GM03348 (cell line): Measurements from ENCODE around the gene ASH1L.
"Not testable (repeated sequence)": the region's sequence is repeated elsewhere in the genome, so short reads cannot be mapped to it uniquely, and the experiment has no call there.

Experiments used
- DNase-seq: peaks from one replicate; pipeline ENCODE4 v3.0.0; 2012; ENCODE audit warnings: low spot score

ASH1L gene

DNA sequence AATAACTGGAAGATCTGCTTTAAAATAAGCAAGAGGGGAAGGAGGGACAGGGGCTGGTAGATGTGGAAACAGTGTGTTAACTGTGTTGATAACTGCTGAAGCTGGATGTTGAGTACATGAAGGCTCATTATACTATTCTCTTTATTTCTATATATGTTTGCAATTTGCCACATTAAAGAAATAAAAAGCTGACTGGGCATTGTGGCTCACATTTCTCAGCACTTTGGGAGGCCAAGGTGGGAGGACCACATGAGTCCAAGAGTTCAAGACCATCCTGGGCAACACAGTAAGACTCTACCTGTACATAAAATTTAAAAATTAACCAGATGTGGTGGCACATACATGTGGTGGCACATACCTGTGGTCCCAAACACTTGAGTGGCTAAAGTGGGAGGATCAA lies 6.7 kb downstream of the ASH1L start:
- DNase-seq = no peak

DNA sequence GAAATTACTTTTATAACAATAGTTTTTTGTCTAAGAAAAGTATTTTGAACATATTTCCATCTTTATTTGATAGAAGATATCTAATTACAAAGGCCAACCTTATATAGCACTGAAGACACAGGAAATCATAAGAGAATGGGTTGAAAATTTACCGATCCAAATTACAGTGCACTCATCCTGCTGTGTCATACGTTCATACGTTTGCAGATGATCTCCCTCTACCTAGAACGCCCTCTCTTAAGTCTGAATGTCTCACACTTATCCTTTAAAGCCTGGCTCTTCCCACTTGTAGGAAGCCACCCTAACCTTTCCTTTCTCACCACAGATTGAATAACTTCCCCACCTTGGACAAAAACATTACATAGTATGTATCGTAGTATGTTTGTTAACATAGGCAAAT lies 9.3 kb downstream of the ASH1L start:
- DNase-seq = no peak

- DNase-seq = no peak
Measured at GRCh38 chr1:155548706-155549105, 13.9 kb downstream of the ASH1L start.

- DNase-seq = no peak
Measured at GRCh38 chr1:155540000-155540874, 22.4 kb downstream of the ASH1L start.

DNA sequence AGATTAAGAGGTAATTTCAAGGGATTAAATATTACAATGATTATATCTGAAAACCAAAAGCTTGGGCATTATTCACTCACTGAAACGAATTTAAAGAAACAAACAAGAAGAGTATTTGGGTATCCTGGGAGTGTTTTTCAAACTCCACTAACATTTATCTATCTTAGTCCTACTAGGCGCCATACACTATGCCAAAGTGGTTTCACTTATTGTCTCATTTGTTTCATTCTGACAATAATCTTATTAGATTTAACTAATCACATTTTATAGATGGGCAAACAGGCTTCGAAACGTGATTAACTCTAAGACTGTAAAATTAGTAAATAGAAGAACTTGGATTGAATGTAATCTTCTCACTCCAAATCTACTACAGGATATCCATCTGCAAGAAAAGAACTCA lies 25.4 kb downstream of the ASH1L start:
- DNase-seq = no peak

DNA sequence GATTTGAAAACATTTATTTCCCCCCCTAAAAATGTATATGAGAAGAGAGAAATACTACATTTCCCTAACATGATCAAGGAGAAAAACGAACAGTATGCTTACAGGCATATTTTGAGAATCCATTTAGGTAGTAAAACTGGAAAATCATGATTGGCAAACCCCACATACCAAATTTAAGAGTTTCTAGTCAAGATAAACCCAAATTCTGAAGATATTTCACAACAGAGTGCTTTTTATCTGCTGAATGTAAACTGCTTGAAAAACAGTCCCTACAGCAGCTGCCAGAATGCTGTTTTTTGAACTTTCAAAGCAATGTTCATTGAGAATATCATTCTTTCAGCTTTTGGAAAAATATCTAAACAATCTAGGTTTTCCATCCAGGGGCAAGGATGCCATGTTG lies 31.0 kb downstream of the ASH1L start:
- peak; percentile 21 for DNase-seq

DNA sequence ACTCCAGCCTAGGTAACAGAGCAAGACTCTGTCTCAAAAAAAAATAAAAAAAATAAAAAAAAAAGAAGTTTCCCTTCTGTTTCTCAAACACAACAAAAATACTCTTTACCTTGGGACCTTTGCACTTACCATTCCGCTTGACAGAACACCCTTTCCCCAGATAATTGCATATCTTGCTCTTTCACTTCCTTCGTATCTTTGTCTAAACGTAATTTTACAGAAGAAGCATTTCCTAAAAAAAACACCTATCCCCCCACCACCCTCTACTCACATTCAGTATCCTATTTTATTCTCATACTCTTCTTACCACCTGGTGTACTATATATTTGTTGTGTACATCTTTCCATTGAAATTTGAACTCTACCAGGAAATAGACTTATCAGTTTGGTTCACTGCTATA lies 32.7 kb downstream of the ASH1L start:
- no peak for DNase-seq

DNA sequence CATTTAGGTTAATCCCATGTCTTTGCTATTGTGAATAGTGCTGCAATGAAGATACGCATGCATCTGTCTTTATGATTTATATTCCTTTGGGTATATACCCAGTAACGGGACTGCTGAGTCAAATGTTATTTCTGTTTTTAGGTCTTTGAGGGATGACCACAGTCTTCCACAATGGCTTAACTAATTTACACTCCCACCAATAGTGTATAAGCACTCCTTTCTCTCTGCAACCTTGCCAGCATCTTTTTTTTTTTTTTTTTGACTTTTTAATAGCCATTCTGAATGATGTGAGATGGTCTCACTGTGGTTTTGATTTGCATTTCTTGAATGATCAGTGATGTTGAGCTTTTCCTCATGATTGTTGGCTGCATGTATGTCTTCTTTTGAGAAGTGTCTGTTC lies 33.5 kb downstream of the ASH1L start:
- DNase-seq = no peak

DNA sequence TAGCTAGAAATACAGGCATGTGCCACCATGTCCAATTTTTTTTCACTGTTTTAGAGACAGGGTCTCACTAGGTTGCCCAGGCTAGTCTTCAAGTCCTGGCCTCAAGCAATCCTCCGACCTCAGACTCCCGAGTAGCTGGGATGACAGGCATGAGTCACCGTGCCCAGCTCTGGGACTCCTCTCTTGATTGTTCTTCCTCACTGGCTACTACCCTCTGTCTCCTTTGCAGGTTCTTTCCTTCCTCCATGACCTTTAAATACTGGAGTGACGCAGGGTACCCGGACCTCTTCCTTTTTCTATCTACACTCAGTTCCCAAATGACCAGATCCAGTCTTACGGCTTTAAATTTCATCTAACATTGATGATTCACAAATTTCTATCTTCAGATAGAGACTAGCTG lies 34.9 kb downstream of the ASH1L start:
- DNase-seq = no peak

DNA sequence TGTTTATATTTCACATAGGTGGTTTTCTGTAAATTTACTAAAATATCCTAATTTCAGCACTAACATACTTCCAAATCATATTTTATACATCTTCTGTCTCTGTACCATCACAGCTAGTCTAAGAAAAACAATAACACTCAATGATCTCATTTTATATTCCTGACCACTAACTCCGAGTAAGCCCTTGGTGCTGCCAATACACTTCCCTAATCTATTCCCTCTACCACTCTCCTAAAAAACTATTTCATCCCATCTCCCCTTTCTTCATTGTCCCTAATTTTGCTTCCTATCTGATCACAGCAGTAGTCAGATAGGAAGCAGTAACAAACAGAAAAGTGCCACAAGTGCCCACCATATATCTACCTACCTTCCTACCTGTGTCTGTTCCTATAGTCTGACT lies 36.2 kb downstream of the ASH1L start:
- DNase-seq = no peak

DNA sequence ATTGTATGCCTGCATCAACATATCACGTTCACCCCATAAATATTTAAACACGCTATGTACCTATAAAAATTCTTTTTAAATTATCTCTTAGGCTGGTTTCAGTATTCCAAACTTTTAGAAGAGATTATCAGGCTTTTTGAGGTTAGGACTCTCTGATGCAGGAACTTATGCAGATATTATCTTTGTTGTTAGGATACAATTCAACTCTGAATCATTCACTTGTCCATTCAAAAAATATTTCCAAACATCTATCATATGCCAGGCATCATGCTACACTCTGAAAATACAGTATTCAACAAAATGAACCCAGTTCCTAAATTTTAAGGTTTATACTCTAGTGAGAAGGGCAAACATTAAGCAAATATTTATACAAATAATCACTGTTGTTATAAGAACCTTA lies 40.5 kb downstream of the ASH1L start:
- DNase-seq = no peak

DNA sequence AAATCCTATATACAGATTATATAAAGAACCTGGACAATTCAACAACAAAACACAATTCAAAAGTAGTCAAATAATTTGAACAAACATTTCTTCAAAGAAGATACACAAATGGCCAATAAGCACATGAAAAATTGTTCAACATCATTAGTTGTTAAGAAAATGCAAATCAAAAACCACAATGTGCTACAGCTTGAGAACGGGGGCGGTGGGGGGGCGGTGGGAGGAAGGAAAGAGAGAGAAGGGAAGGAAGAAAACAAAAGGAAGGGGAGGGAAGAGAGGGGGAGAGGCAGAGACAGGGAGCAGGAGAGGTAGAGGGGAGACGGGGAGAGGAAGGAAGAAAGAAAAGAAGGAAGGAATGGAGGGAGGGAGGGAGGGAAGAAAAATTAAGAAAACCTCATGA lies 44.1 kb downstream of the ASH1L start:
- DNase-seq = no peak

- no peak for DNase-seq
Measured at GRCh38 chr1:155514582-155515187, 47.9 kb downstream of the ASH1L start.

DNA sequence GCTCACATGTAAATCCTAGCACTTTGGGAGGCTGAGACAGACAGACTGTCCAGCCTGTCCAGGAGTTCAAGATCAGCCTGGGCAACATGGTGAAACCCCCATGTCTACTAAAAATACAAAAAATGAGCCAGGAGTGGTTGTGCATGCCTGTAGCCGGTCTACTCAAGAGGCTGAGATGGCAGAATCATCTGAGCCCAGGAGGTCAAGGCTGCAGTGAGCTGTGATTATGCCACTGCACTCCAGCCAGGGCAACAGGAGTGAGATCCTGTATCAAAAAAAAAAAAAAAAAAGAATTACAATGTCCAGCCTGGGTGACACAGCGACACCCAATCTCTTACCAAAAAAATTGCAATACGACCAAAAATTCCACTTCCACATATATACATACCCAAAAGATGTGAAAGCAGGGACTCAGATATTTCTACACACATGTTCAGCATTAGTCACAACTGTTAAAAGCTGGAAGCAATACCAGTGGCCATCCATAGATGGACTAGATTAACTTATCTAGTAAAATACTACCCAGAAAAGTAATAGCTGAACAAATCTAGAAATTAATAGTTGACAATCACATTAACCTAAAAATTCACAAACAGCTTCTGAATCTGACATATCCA lies 49.2 kb downstream of the ASH1L start:
- DNase-seq = peak; percentile 58

GRCh38 chr1:155511385-155511784 lies 51.2 kb downstream of the ASH1L start:
- not testable (repeated sequence) for DNase-seq

DNA sequence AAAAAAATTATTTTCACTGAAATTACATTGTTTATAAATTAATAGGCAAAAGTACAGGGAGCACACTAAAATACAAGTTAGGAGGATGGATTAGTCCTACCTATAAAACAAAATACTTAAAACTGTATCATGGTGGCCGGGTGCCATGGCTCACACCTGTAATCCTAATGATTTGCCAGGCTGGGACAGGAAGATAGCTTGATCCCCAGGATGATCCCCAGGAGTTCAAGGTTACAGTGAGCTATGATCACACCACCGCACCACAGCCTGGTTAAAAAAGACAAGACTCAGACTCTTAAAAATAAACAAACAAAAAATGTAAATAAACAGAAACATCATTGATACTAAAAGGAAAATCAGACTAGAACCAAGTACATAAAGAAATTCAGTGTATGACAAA lies 53.5 kb downstream of the ASH1L start:
- DNase-seq = no peak

GRCh38 chr1:155507945-155508344 lies 54.7 kb downstream of the ASH1L start:
- no peak for DNase-seq

- DNase-seq = not testable (repeated sequence)
Measured at GRCh38 chr1:155505963-155506362, 56.6 kb downstream of the ASH1L start.

GRCh38 chr1:155504207-155504606 lies 58.4 kb downstream of the ASH1L start:
- peak; percentile 33 for DNase-seq

- no peak for DNase-seq
Measured at GRCh38 chr1:155499953-155500639, 62.5 kb downstream of the ASH1L start.

DNA sequence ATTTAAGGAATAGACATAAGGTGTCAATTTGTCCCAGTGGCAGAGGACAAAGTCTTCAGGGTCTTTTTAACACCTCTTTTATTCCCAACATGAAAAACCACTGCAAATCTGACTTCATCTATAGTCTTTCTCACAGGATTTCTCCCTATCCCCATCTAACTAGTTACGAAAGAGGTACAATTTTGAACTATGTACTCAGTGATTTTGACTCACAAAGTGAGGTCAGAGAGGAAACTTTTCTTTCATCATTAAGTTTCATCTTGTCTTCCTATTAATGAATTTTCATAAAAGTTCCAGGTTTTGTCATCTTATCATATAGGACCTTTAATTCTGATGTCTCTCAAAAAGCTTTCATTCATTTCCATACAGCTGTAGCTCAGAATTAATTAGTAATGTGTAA lies 63.3 kb downstream of the ASH1L start:
- peak; percentile 19 for DNase-seq

DNA sequence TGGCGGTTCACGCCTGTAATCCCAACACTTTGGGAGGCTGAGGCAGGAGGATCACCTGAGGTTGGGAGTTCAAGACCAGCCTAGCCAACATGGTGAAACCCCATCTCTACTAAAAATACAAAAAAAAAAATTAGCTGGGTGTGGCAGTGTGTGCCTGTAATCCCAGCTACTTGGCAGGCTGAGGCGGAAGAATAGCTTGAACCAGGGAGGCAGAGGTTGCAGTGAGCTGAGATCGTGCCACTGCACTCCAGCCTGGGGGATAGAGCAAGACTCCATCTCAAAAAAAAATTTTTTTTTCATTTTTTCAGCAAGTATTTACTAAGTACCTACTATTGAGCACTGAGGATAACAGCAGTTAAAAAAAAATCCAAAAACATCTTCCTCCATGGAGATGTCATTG lies 69.0 kb downstream of the ASH1L start:
- DNase-seq = not testable (repeated sequence)

DNA sequence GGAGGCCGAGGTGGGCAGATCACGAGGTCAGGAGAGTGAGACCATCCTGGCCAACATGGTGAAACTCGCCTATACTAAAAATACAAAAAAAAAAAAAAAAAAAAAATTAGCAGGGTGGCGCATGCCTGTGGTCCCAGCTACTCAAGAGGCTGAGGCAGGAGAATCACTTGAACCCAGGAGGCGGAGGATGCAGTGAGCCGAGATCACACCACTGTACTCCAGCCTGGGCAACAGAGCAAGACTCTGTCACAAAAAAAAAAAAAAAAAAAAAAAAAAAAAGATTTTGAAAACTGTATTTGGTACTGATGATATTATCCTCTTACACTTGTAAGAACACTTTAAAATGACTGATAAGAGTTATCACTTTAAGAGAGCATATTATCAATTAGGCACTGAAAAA lies 74.2 kb downstream of the ASH1L start:
- not testable (repeated sequence) for DNase-seq
